ENCODE data around the gene MAPK9. TPM values are rescaled to one million over a fixed set of nuclear protein-coding genes. Genes with fewer than 3 reads are reported as not detected.

MAPK9 gene
- total and polyA plus RNA-seq, 12 donors: 11.9 to 66.6 (median 34.9) TPM

- Histone ChIP-seq H3K4me3 (no peak overlapping the region), H3K36me3 (replicated peaks in 1 of 2) (peaks cover 0 to 8% of the 10 kb centered on the region in 2 donors), H3K27me3 (no peaks in the 10 kb centered on the region), H3K9me3 (replicated peaks in 1 of 3) (peaks cover 0 to 57% (median 0%) of the 10 kb centered on the region in 3 donors), H3K4me1 (replicated peaks in 1 of 2) (no peaks in the 10 kb centered on the region), H3K27ac (no peak overlapping the region)
- intact Hi-C loops (cut with DNase I): no loop called here
- DNase-seq: no peak
- 95 to 100% (median 98%) methylated on average over 3 to 4 of the region's 4 CpGs for WGBS, 4 donors
- no peak for TF ChIP-seq POLR2A (IDR thresholded peaks at IDR 0.05)
- no peak for TF ChIP-seq CTCF (IDR thresholded peaks at IDR 0.05)
Observed at GRCh38 chr5:180250329-180250728, 41.6 kb downstream of the MAPK9 start.

- Histone ChIP-seq H3K27me3 (no peaks in the 10 kb centered on the region), H3K4me1 (replicated peaks in 1 of 2) (no peaks in the 10 kb centered on the region), H3K4me3 (no peak overlapping the region), H3K9me3 (replicated peaks in 1 of 3) (peaks cover 0 to 2% (median 0%) of the 10 kb centered on the region in 3 donors), H3K27ac (no peak overlapping the region), H3K36me3 (replicated peaks in 1 of 2) (peaks cover 0 to 16% of the 10 kb centered on the region in 2 donors)
- no peak for DNase-seq
- WGBS, 4 donors: 93 to 97% (median 95%) methylated on average over 5 of the region's 5 CpGs
- intact Hi-C loops (cut with DNase I): no loop called here
- TF ChIP-seq CTCF (IDR thresholded peaks at IDR 0.05) (no peak), POLR2A (IDR thresholded peaks at IDR 0.05) (no peak)
Observed at GRCh38 chr5:180241600-180241999, 50.3 kb downstream of the MAPK9 start.

GRCh38 chr5:180238631-180239030 is 53.3 kb downstream of the MAPK9 start:
- intact Hi-C loops (cut with DNase I): no loop called here
- 94 to 100% (median 97%) methylated on average over 2 of the region's 2 CpGs for WGBS, 4 donors
- Histone ChIP-seq H3K4me1 (replicated peaks in 1 of 2) (no peaks in the 10 kb centered on the region), H3K36me3 (replicated peaks in 1 of 2) (peaks cover 0 to 20% of the 10 kb centered on the region in 2 donors), H3K9me3 (replicated peaks in 1 of 3) (no peaks in the 10 kb centered on the region), H3K27ac (no peak overlapping the region), H3K27me3 (no peaks in the 10 kb centered on the region), H3K4me3 (no peak overlapping the region)
- no peak for DNase-seq
- TF ChIP-seq CTCF (IDR thresholded peaks at IDR 0.05) (no peak), POLR2A (IDR thresholded peaks at IDR 0.05) (no peak)

GRCh38 chr5:180235846-180236245 is 56.0 kb downstream of the MAPK9 start:
- intact Hi-C loops (cut with DNase I): no loop called here

More at GRCh38 chr5:180235846-180236245, 56.0 kb downstream of the MAPK9 start:
- Histone ChIP-seq H3K36me3 (replicated peaks in 1 of 2) (peaks cover 0 to 19% of the 10 kb centered on the region in 2 donors), H3K27me3 (no peaks in the 10 kb centered on the region), H3K4me1 (replicated peaks in 1 of 2) (no peaks in the 10 kb centered on the region), H3K9me3 (replicated peaks in 1 of 3) (no peaks in the 10 kb centered on the region), H3K27ac (no peak overlapping the region), H3K4me3 (no peak overlapping the region)
- no peak for DNase-seq
- 90 to 98% (median 95%) methylated on average over 1 of the region's 1 CpG for WGBS, 4 donors
- no peak for TF ChIP-seq CTCF (IDR thresholded peaks at IDR 0.05)
- TF ChIP-seq POLR2A (IDR thresholded peaks at IDR 0.05): no peak

Data from adrenal gland (tissue), 12 donors.